Osteocyte (in vitro differentiated cells): ENCODE results near the gene CCDC86. TPM values are rescaled to one million over a fixed set of nuclear protein-coding genes. Genes with fewer than 3 reads are reported as not detected.

Experiments used
- DNase-seq: peaks from one replicate; pipeline ENCODE4 v3.0.0; 2021; ENCODE audit warnings: mixed read lengths; ENCODE audit not compliant: unreplicated experiment; ENCODE audit errors: extremely low spot score
- H3K27ac Mint-ChIP-seq: one replicate; pipeline ENCODE4 v1.8.0; 2021; ENCODE audit warnings: mild to moderate bottlenecking, mixed read lengths; ENCODE audit not compliant: unreplicated experiment
- H3K27me3 Mint-ChIP-seq: one replicate; pipeline ENCODE4 v1.8.0; 2021; ENCODE audit warnings: mixed read lengths; ENCODE audit not compliant: unreplicated experiment
- H3K36me3 Mint-ChIP-seq: one replicate; pipeline ENCODE4 v1.8.0; 2021; ENCODE audit warnings: mixed read lengths; ENCODE audit not compliant: unreplicated experiment
- H3K4me1 Mint-ChIP-seq: one replicate; pipeline ENCODE4 v1.8.0; 2021; ENCODE audit warnings: mixed read lengths; ENCODE audit not compliant: unreplicated experiment
- H3K4me3 Mint-ChIP-seq: one replicate; pipeline ENCODE4 v1.8.0; 2021; ENCODE audit warnings: mild to moderate bottlenecking, moderate library complexity, mixed read lengths; ENCODE audit not compliant: unreplicated experiment
- H3K9me3 Mint-ChIP-seq: one replicate; pipeline ENCODE4 v1.8.0; 2021; ENCODE audit warnings: mixed read lengths; ENCODE audit not compliant: unreplicated experiment
- total RNA-seq: library from RNA; stranded (reverse); gene quantifications from 2 replicates; pipeline ENCODE4 v1.2.1, GENCODE V29; 2021
- TF ChIP-seq, protein P1 (sequence below): fragments of 200-600 bp; sonication (generic); IDR thresholded peaks from 2 replicates; pipeline ENCODE4 v1.5.0; 2021; ENCODE audit warnings: antibody characterized with exemption, mild to moderate bottlenecking, moderate library complexity

Gene CCDC86
- total RNA-seq, 1 donor from 2014 or later = 25.9 TPM

DNA sequence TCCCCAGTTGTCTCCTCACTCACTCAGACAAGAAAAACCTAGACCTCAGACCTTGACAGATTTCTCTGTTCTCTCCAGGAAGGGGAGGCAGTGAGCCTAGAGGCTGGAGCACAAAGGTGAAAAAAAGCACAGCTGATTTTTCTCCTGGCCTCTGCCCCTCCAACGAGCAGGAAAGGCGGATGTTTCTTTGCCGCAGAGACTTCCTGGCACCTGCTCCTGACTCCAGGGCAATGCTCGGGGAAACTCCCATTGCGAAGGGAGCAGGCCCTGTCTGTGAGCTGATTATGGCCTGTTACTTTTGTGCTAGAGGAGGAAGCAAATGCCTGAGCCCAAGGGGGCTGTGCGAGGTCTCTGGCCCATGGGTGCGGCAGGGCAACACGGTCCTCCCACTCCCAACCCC, 31.3 kb upstream of the CCDC86 start:
- no peak for DNase-seq
- TF ChIP-seq, protein P1, sequence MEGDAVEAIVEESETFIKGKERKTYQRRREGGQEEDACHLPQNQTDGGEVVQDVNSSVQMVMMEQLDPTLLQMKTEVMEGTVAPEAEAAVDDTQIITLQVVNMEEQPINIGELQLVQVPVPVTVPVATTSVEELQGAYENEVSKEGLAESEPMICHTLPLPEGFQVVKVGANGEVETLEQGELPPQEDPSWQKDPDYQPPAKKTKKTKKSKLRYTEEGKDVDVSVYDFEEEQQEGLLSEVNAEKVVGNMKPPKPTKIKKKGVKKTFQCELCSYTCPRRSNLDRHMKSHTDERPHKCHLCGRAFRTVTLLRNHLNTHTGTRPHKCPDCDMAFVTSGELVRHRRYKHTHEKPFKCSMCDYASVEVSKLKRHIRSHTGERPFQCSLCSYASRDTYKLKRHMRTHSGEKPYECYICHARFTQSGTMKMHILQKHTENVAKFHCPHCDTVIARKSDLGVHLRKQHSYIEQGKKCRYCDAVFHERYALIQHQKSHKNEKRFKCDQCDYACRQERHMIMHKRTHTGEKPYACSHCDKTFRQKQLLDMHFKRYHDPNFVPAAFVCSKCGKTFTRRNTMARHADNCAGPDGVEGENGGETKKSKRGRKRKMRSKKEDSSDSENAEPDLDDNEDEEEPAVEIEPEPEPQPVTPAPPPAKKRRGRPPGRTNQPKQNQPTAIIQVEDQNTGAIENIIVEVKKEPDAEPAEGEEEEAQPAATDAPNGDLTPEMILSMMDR = no peak
- Mint-ChIP-seq H3K4me1 (no peaks in the 10 kb centered on the region), H3K4me3 (no peak overlapping the region), H3K36me3 (no peaks in the 10 kb centered on the region), H3K27ac (no peak overlapping the region), H3K27me3 (peaks cover 19% of the 10 kb centered on the region), H3K9me3 (no peaks in the 10 kb centered on the region)

DNA sequence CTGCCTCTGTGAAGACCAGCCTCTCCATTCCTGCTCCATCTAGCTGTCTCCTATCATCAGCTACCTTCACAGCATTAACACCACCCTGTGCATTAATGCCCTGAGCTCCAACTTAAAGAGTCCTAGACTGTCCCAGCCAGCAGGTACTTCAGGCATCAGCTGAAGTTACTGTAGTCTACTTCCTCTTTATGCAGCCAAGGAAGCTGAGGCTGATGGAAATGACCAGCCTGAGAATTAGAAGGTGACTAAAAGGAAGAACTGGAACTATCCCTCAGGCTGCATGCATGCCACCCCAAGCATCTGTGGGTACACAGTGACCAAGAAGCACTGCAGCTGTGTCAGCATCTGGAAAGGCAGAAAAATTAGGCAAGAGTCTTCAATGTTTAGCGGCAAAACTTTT, 28.6 kb upstream of the CCDC86 start:
- Mint-ChIP-seq H3K4me3 (no peak overlapping the region), H3K36me3 (no peaks in the 10 kb centered on the region), H3K9me3 (no peaks in the 10 kb centered on the region), H3K4me1 (no peaks in the 10 kb centered on the region), H3K27ac (no peak overlapping the region), H3K27me3 (peaks cover 12% of the 10 kb centered on the region)
- TF ChIP-seq, protein P1 = no peak
- no peak for DNase-seq

DNA sequence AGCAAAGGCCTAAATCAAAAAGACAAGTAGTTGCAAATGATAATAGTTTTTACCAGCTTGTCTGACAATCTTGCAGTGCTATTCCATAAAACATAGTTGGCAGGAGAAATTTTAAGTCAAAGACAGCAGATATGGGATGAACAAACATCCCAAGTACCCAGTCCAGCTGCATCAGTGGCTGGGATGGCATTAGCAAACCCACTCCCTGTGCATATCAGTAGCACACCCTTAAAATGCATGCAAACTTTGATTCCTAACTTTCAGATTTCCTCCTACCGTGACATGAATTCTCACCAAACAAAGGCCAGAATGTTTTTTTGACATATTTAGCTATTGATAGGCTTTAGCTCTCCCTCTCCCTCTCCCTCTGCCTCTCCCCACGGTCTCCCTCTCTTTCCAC, 27.8 kb upstream of the CCDC86 start:
- H3K27me3 Mint-ChIP-seq = peaks cover 14% of the 10 kb centered on the region
- no peak overlapping the region for H3K27ac Mint-ChIP-seq
- H3K4me1 Mint-ChIP-seq = no peaks in the 10 kb centered on the region
- TF ChIP-seq, protein P1 = no peak
- no peaks in the 10 kb centered on the region for H3K36me3 Mint-ChIP-seq
- no peak for DNase-seq
- H3K9me3 Mint-ChIP-seq = no peaks in the 10 kb centered on the region
- H3K4me3 Mint-ChIP-seq = no peak overlapping the region

DNA sequence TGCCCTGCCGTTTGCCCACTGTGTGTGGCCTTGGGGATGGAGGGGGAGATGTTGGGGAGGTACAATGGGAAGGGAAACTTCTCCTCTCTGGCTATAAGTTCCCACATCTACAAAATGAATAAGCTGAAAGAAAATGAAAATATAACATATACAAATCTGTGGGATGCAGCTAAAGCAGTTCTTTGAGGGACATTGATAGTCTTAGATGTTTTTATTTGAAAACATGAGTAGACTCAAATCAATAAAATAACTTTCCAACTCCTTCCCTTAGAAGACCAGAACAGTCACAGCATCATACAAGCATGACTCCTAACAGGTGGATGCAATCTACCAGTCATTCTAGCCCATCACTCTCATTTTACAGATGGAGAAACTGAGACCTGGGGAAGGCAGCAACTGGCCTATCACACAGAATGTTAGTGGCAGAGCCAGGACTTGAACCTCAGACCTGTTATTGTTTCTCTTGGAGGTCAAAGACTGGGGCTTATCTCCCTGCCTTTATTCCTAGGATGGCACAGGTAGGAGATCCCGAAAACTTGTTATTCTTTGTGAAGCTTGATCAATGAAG, 25.2 kb upstream of the CCDC86 start:
- Mint-ChIP-seq H3K4me3 (no peak overlapping the region), H3K9me3 (no peaks in the 10 kb centered on the region), H3K4me1 (no peaks in the 10 kb centered on the region), H3K27me3 (peaks cover 12% of the 10 kb centered on the region), H3K36me3 (no peaks in the 10 kb centered on the region), H3K27ac (no peak overlapping the region)
- TF ChIP-seq, protein P1 = no peak
- DNase-seq = no peak

DNA sequence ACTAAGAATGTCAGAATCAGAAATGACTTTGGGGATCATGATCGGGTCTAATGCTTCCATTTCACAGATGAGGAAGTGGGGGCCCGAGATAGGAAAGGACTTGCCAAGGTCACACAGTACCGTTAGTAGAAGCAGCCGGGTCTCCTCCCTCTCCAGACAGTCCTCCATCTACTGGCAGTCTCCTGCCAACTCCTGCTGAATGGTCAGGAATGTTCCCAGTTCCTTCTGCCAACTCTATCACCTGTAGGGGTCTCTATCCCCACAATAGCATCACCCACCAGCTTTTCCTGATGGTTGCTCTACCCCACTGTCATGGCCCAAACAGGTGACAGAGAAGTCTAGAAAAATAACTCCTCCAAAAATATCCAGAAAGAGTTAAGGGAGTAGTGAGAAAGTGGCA, 23.9 kb upstream of the CCDC86 start:
- Mint-ChIP-seq H3K27ac (no peak overlapping the region), H3K4me1 (no peaks in the 10 kb centered on the region), H3K4me3 (no peak overlapping the region), H3K27me3 (peaks cover 5% of the 10 kb centered on the region), H3K36me3 (no peaks in the 10 kb centered on the region), H3K9me3 (no peaks in the 10 kb centered on the region)
- no peak for DNase-seq
- TF ChIP-seq, protein P1 = no peak
